ENCODE results near the gene KCNN3. TPM values are rescaled to one million over a fixed set of nuclear protein-coding genes. Genes with fewer than 3 reads are reported as not detected.

KCNN3 gene
- total RNA-seq, 4 donors from 2014 or later: 3.5 to 5.6 (median 4.4) TPM

DNA sequence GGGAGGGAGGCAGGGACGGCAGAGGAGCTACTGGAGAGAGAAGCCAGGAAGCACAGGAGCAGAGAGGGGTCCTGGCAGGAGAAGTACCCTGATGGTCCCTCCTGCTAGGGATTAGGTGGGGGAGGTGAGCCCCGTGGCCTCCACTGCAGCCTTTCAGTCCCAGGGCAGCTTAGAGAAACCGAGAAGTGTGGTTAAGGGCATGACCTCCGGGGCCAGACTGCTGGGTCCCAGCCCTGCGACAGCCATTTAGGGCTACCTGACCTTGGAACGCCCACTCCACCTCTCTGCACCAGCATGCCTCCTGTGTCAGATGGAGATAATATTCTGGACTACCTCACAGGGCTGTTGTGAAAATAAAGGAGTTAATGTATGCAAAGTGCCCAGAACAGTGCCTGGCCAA is 47.4 kb downstream of the KCNN3 start:
- 88 to 92% methylated on average over 6 of the region's 6 CpGs for WGBS, 2 donors
- no peaks in the 10 kb centered on the region for H3K4me1 ChIP-seq
- no peak for TF ChIP-seq POLR2A (IDR thresholded peaks at IDR 0.05)
- TF ChIP-seq CTCF (IDR thresholded peaks at IDR 0.05): no peak
- no peaks in the 10 kb centered on the region for H3K36me3 ChIP-seq
- no peak overlapping the region for H3K27ac ChIP-seq
- no peak overlapping the region for H3K4me3 ChIP-seq (replicated peaks in 1 of 3)
- intact Hi-C loops (cut with DNase I): no loop called here
- no peaks in the 10 kb centered on the region for H3K27me3 ChIP-seq
- DNase-seq: no peak
- no peaks in the 10 kb centered on the region for H3K9me3 ChIP-seq

DNA sequence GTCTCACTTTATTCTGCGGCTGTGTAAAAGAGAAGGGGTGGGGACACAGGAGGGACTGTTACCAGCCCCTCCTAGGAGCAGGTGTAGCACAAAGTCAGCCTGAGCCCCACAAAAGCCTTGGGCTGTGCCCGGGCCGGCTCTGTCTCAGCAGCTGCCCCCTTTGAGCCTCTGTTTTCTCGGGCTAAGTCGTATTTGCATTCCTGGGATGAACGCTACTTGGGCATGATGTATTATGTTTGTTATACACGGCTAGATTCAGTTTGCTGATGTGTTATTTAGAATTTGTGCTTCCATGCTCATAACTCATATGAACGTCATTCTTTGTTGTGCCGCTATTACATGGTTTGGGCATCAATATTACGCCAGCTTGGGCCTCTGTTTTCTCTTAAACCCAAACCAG is 47.8 kb downstream of the KCNN3 start:
- Histone ChIP-seq H3K9me3 (no peaks in the 10 kb centered on the region), H3K36me3 (no peaks in the 10 kb centered on the region), H3K4me3 (replicated peaks in 1 of 3) (no peak overlapping the region), H3K27me3 (no peaks in the 10 kb centered on the region), H3K4me1 (no peaks in the 10 kb centered on the region), H3K27ac (no peak overlapping the region)
- DNase-seq: no peak
- TF ChIP-seq POLR2A (IDR thresholded peaks at IDR 0.05): no peak
- TF ChIP-seq CTCF (IDR thresholded peaks at IDR 0.05): no peak
- WGBS, 2 donors: 82 to 89% methylated on average over 10 of the region's 10 CpGs
- intact Hi-C loops (cut with DNase I): no loop called here

DNA sequence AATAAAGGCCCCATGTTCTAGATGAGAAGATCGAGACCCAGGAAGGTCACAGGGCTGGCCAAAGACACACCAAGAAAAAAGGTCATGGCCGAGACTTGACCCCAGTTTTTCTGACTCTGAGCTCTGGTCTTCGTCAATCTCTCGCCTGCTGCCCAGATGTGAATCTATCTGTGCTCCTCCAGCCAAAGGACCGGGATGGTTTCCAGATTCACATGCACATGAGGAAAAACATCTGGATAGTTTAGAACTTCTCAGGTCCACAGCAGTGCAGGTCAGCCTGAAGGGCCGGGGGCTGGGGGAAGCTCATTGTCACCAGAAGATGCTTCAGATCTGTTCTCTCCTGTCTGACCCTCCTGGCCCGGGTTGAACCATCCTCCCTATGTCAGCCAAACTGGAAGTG is 49.0 kb downstream of the KCNN3 start:
- WGBS, 2 donors: 94 to 95% methylated on average over 6 to 7 of the region's 7 CpGs
- H3K4me1 ChIP-seq: no peaks in the 10 kb centered on the region
- H3K27me3 ChIP-seq: no peaks in the 10 kb centered on the region
- TF ChIP-seq CTCF (IDR thresholded peaks at IDR 0.05): no peak
- TF ChIP-seq POLR2A (IDR thresholded peaks at IDR 0.05): no peak
- no peaks in the 10 kb centered on the region for H3K9me3 ChIP-seq
- no peak for DNase-seq
- H3K27ac ChIP-seq: no peak overlapping the region
- no peaks in the 10 kb centered on the region for H3K36me3 ChIP-seq
- H3K4me3 ChIP-seq (replicated peaks in 1 of 3): no peak overlapping the region
- intact Hi-C loops (cut with DNase I): no loop called here

DNA sequence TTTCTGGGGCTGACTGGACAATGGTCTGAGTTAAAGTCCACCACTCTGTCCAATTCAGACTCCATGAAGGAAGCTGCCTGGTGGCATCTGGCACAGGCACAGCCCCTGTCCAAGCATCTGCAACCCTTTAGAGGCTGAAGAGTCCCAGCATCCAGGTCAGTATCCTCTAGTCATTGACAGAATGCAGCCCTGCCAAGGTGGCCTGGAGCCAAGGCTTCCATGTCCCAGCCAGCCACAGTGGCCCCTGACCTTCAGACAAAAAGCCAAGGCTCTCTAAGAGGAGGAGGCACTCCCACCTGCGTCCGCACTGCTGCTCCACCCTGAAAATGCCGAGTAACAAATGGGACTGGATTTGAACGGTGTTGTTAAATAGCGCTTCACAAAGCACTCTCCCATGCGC is 49.4 kb downstream of the KCNN3 start:
- Histone ChIP-seq H3K36me3 (no peaks in the 10 kb centered on the region), H3K27me3 (no peaks in the 10 kb centered on the region), H3K4me3 (replicated peaks in 1 of 3) (no peak overlapping the region), H3K9me3 (no peaks in the 10 kb centered on the region), H3K4me1 (no peaks in the 10 kb centered on the region), H3K27ac (no peak overlapping the region)
- intact Hi-C loops (cut with DNase I): no loop called here
- 96 to 98% methylated on average over 6 of the region's 6 CpGs for WGBS, 2 donors
- no peak for TF ChIP-seq CTCF (IDR thresholded peaks at IDR 0.05)
- no peak for TF ChIP-seq POLR2A (IDR thresholded peaks at IDR 0.05)
- DNase-seq: no peak

DNA sequence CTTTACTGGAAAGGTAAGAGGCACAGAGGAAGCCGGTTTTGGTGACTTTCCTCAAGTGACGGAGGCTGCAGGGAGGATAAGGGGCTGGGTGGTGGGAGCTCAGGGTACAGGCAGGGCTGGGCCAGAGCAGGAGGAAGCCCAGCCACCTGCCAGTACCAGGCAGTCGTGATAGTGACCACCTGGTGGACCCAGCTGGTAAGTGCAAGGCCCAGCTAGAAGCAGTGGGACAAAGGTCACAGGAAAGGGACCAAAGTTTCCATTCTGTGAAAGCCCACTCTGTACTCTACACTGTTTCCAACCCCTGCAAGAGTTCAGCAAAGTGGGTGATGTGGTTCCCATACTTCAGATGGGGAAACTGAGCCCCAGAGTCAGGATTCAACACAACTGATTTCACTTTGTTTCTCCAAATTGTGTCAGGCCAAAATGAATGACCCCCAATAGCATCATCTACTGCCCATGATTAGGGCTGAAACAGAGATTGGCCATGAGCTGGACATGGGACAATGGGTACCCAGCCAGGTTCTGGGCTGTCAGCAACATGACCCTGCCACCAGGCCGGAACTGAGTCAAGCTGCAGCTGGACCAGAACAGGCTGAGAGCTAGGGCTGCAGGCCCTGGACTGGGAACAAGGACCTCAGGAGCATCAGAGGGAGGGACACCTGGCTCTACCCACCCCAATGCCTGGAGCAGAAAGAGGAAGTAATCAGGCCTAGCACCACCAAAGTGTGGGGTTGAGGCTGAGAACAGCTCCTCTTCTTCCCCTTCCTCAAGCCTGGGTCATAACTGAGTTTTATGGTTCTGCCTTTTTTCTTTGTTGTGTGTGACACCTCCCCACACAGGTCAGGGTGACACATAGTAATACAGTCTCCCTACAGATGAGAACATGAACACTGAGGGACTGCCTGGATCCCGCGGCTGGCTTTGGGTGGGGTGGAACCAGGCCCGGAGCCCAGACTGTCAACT is 50.2 kb downstream of the KCNN3 start:
- DNase-seq: peak in 1 of 2 donors; percentile 46
- intact Hi-C loops (cut with DNase I): no loop called here

More for the DNA sequence above, 50.2 kb downstream of the KCNN3 start:
- Histone ChIP-seq H3K9me3 (no peaks in the 10 kb centered on the region), H3K4me1 (no peaks in the 10 kb centered on the region), H3K27ac (no peak overlapping the region), H3K36me3 (no peaks in the 10 kb centered on the region), H3K4me3 (replicated peaks in 1 of 3) (no peak overlapping the region), H3K27me3 (no peaks in the 10 kb centered on the region)
- TF ChIP-seq CTCF (IDR thresholded peaks at IDR 0.05) (peak in 5 of 6 experiments; percentile 18 to 47 (median 35)), POLR2A (IDR thresholded peaks at IDR 0.05) (no peak)
- 69 to 73% methylated on average over 7 of the region's 7 CpGs for WGBS, 2 donors
